ENCODE measurements around the gene SPSB4. TPM values are rescaled to one million over a fixed set of nuclear protein-coding genes. Genes with fewer than 3 reads are reported as not detected.

The SPSB4 gene
- total RNA-seq, 1 donor: not detected

GRCh38 chr3:141059816-141060215 lies 8.7 kb downstream of the SPSB4 start:
- no peak for TF ChIP-seq CTCF (IDR thresholded peaks at IDR 0.05; ENCODE audit: insufficient read depth, low read length)
- no peak for DNase-seq (ENCODE audit: low read depth)
- no peak overlapping the region for H3K4me3 ChIP-seq (ENCODE audit: low read depth, low read length)

GRCh38 chr3:141060327-141060726 lies 9.2 kb downstream of the SPSB4 start:
- H3K4me3 ChIP-seq (ENCODE audit: low read depth, low read length): no peak overlapping the region
- TF ChIP-seq CTCF (IDR thresholded peaks at IDR 0.05; ENCODE audit: insufficient read depth, low read length): no peak
- DNase-seq (ENCODE audit: low read depth): no peak

- no peak for DNase-seq (ENCODE audit: low read depth)
- no peak for TF ChIP-seq CTCF (IDR thresholded peaks at IDR 0.05; ENCODE audit: insufficient read depth, low read length)
- no peak overlapping the region for H3K4me3 ChIP-seq (ENCODE audit: low read depth, low read length)
These were observed 12.7 kb downstream of the SPSB4 start for GRCh38 chr3:141063831-141064230.

GRCh38 chr3:141064255-141064926 lies 13.2 kb downstream of the SPSB4 start:
- no peak for DNase-seq (ENCODE audit: low read depth)
- no peak for TF ChIP-seq CTCF (IDR thresholded peaks at IDR 0.05; ENCODE audit: insufficient read depth, low read length)

GRCh38 chr3:141065258-141065657 lies 14.1 kb downstream of the SPSB4 start:
- no peak overlapping the region for H3K4me3 ChIP-seq (ENCODE audit: low read depth, low read length)
- no peak for TF ChIP-seq CTCF (IDR thresholded peaks at IDR 0.05; ENCODE audit: insufficient read depth, low read length)
- no peak for DNase-seq (ENCODE audit: low read depth)

More at GRCh38 chr3:141064255-141064926, 13.2 kb downstream of the SPSB4 start:
- H3K4me3 ChIP-seq (ENCODE audit: low read depth, low read length): no peak overlapping the region

GRCh38 chr3:141065841-141066805 lies 15.0 kb downstream of the SPSB4 start:
- no peak for DNase-seq (ENCODE audit: low read depth)
- no peak overlapping the region for H3K4me3 ChIP-seq (ENCODE audit: low read depth, low read length)
- no peak for TF ChIP-seq CTCF (IDR thresholded peaks at IDR 0.05; ENCODE audit: insufficient read depth, low read length)
